RWPE1 (cell line): ENCODE data around the gene CFP.

Experiments used
- CTCF ChIA-PET: fragments of 350-600 bp; sonication (Branson Sonifier 250); formaldehyde crosslinking; extraction: SDS; loops from one replicate; lab custom pipeline; 2021; lab: Yijun Ruan, JAX
- POLR2A ChIA-PET: fragments of 400-600 bp; formaldehyde crosslinking; extraction: SDS; loops from one replicate; lab custom pipeline; 2020; ENCODE audit warnings: antibody characterized with exemption; ENCODE audit not compliant: low non-redundant PET; lab: Yijun Ruan, JAX
- DNase-seq: peaks from one replicate; pipeline ENCODE4 v3.0.0; 2012; ENCODE audit warnings: low spot score
- H3K27ac ChIP-seq: fragments of 450-650 bp; 2 replicates; pipeline ENCODE4 v1.5.1; 2017
- TF ChIP-seq, protein P1 (sequence below): fragments of 450-650 bp; conservative IDR thresholded peaks from 2 replicates; pipeline ENCODE4 v1.5.1; 2017; ENCODE audit warnings: low read depth, mild to moderate bottlenecking

Gene CFP

DNA sequence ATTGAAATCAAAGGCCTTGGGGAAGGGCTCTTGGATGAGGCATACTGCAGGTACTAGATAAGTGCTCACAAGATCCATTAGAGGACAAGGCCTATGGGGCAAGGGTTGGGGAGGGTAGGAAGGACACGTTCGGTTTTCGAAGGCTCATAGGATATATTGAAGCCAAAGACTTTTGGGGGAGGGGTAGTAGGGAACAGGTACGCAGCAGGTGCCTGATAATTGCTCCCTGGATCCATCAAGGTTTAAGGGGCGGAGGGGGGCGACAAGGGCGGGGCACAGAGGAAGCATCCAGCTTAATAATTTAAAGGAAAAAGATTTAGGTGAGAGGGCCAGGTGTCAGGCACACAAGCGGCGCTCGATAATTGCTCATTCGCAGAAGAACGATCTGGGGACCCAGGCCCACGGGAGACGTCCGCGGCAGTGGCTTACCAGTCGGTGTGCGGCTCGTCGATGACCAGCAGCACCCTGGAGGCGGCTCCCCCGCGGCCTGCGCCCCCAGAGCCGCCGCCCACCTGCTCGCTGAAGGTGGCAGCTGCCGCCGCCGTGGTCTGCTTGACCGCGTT is 10.7 kb downstream of the CFP start:
- TF ChIP-seq, protein P1, sequence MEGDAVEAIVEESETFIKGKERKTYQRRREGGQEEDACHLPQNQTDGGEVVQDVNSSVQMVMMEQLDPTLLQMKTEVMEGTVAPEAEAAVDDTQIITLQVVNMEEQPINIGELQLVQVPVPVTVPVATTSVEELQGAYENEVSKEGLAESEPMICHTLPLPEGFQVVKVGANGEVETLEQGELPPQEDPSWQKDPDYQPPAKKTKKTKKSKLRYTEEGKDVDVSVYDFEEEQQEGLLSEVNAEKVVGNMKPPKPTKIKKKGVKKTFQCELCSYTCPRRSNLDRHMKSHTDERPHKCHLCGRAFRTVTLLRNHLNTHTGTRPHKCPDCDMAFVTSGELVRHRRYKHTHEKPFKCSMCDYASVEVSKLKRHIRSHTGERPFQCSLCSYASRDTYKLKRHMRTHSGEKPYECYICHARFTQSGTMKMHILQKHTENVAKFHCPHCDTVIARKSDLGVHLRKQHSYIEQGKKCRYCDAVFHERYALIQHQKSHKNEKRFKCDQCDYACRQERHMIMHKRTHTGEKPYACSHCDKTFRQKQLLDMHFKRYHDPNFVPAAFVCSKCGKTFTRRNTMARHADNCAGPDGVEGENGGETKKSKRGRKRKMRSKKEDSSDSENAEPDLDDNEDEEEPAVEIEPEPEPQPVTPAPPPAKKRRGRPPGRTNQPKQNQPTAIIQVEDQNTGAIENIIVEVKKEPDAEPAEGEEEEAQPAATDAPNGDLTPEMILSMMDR = no peak
- ChIA-PET CTCF (no interaction called here), POLR2A (no interaction called here)
- DNase-seq = no peak
- H3K27ac ChIP-seq = no peak overlapping the region

DNA sequence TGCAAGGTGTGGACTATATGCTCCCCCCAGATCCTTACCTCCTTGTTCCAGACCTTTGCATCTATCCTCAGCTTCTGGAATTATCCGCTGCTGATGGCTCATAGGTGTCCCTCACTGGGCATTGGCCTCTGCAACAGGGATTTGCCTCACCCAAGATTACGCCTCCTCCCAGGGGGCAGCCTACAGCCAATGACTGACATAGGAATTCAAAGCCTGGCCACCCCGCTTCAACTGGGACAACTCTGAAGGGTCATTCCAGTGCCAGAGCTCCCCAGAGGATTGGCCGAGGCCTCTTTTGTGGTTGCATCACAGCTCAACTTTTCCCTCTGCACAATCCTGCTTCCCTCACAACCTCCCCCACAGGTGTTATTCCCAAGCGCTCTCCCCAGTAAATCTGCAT is 15.1 kb downstream of the CFP start:
- ChIA-PET CTCF (interaction anchor here (0.5 to 0.7 kb wide), 2 partner anchors 10 to 14 kb away, joined by 3 to 4 read pairs; no protein-coding TSS in a partner anchor), POLR2A (no interaction called here)
- TF ChIP-seq, protein P1 = no peak
- no peak for DNase-seq
- no peak overlapping the region for H3K27ac ChIP-seq

DNA sequence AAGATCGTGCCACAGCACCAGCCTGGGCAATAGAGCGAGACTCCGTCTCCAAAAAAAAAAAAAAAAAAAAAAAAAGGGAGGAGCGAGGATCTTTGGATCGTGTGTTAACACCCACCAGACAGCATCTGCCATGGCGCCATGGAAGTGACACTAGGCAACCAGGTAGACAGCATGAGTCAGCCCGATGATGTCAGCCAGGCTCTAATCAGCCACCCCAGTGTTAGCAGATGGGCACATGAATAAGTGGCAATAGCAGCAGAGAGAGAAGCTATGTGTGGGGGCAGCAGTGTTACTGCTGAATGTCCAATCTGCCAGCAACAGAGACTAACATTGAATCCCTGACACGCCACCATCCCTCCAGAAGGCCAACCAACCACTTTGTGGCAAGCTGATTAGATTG is 16.6 kb downstream of the CFP start:
- no peak for DNase-seq
- TF ChIP-seq, protein P1 = no peak
- ChIA-PET CTCF (no interaction called here), POLR2A (no interaction called here)
- H3K27ac ChIP-seq = no peak overlapping the region

DNA sequence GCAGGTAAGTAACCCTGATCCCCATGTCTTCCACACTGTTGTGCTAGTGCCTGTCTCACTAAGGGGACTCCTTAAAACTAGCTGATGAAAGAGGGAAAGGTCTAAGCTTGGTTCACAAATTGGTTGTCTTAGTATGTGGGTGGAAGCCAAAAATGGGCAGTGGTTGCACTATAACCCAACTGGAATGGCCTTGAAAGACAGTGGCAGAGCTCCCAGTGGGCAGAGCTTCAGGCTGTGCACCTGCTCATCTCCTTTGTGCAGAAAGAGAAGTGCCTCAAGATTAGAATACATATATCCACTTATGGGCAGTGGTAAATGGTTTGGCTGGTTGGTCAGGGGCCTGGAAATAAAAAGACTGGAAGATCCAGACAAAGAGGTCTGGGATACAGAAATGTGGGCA is 17.3 kb downstream of the CFP start:
- ChIA-PET CTCF (no interaction called here), POLR2A (no interaction called here)
- TF ChIP-seq, protein P1 = no peak
- no peak for DNase-seq
- no peak overlapping the region for H3K27ac ChIP-seq

DNA sequence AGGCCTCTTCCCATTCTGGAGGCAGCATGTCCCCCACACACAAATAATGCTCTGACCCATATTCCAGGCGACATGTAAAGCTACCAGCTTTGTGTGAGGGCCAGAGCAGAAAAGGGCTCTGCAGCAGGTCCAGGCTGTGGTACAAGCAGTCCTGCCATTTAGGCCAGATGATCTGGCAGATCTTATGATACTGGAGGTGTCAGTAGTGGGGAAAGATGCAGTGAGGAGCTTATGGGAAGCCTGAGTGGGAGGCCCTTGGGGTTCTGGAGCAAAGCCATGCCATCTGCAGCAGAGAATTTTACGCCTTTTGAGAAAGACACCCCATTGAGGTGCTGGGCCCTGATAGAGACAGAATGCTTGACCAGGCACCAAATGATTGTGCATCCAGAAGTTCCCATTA is 17.8 kb downstream of the CFP start:
- ChIA-PET POLR2A (no interaction called here), CTCF (no interaction called here)
- TF ChIP-seq, protein P1 = no peak
- DNase-seq = no peak
- no peak overlapping the region for H3K27ac ChIP-seq

DNA sequence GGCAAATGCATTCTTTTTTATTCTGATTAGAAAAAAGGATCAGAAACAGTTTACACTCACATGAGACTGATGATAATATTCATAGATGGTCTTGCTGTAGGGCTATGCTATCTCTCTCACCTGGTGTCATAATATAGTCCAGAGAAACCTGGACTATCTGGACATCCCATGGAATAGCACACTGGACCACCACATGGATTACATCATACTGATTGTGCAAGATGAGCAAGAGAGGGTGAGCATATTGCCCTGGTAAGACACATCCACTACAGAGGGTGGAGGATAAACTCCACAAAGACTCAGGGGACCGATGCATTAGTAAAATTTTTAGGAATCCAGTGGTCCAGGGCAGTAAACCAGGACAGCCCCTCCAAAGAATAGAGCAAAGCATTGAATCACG is 18.2 kb downstream of the CFP start:
- ChIA-PET CTCF (no interaction called here), POLR2A (no interaction called here)
- no peak for DNase-seq
- TF ChIP-seq, protein P1 = no peak
- H3K27ac ChIP-seq = no peak overlapping the region
